ENCODE measurements around the gene ZNF653.

DNA sequence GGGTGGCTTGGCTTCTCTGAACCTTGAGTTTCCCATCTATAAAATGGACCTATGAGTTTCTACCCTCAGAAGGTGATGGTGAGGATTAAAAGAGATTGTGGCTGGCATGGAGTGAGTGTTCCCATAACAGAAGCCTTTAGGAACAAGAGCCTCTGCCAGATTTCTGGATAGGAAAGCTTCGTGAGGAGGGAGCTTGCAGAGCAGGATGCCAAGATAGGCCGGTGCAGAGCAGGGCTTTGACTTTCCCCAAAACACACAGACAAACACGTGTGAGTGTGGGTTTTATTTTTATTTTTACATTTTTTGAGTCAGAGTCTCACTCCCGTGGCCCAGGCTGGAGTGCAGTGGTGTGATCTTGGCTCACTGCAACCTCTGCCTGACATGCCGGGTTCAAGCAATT is 29.3 kb upstream of the ZNF653 start:
- TF ChIP-seq GATA3 (IDR thresholded peaks at IDR 0.05; ENCODE audit: low read depth, low read length) (no peak), GATA2 (IDR thresholded peaks at IDR 0.05; ENCODE audit: low read depth, low read length) (no peak)

Data from SH-SY5Y (cell line).